ENCODE measurements around the gene TAS1R1.

GRCh38 chr1:6612641-6613360 lies 57.7 kb downstream of the TAS1R1 start:
- TF ChIP-seq CTCF (conservative IDR thresholded peaks at IDR 0.05; ENCODE audit: low read depth in 2 of 2) = no peak
- no peak for TF ChIP-seq EZH2 (IDR thresholded peaks at IDR 0.05; ENCODE audit: low read depth, unreplicated experiment)
- TF ChIP-seq POLR2AphosphoS5 (IDR thresholded peaks at IDR 0.05; ENCODE audit: low read depth) = no peak
- TF ChIP-seq CREB1 (CRISPR knock-in tag; IDR thresholded peaks at IDR 0.05; ENCODE audit: low read depth) = no peak; the same call in none of the 2 replicates
